ENCODE measurements around the gene GALM. TPM values are rescaled to one million over a fixed set of nuclear protein-coding genes. Genes with fewer than 3 reads are reported as not detected.

GALM gene
- total and polyA plus RNA-seq, 4 donors = 6.7 to 17.4 (median 7.9) TPM

GRCh38 chr2:38648107-38648761 is 17.7 kb upstream of the GALM start:
- Histone ChIP-seq H3K4me1 (ENCODE audit: control insufficient read depth, insufficient read depth, low read length) (no peaks in the 10 kb centered on the region), H3K27me3 (ENCODE audit: control insufficient read depth, insufficient read depth, low read length) (no peaks in the 10 kb centered on the region), H3K36me3 (ENCODE audit: control insufficient read depth, insufficient read depth, low read length) (no peaks in the 10 kb centered on the region), H3K27ac (ENCODE audit: low read depth, low read length) (no peak overlapping the region), H3K9me3 (ENCODE audit: control insufficient read depth, insufficient read depth, low read length) (no peaks in the 10 kb centered on the region), H3K4me3 (ENCODE audit: low read depth, low read length) (no peak overlapping the region)
- WGBS (ENCODE audit: insufficient coverage) = 92% methylated on average over 3 of the region's 7 CpGs
- DNase-seq (ENCODE audit: low read depth in 4 of 6, low spot score in 6 of 6) = no peak

- no peaks in the 10 kb centered on the region for H3K27me3 ChIP-seq (ENCODE audit: control insufficient read depth, insufficient read depth, low read length)
- no peak overlapping the region for H3K27ac ChIP-seq (ENCODE audit: low read depth, low read length)
- H3K9me3 ChIP-seq (ENCODE audit: control insufficient read depth, insufficient read depth, low read length) = no peaks in the 10 kb centered on the region
- 96% methylated on average over 7 of the region's 12 CpGs for WGBS (ENCODE audit: insufficient coverage)
- no peaks in the 10 kb centered on the region for H3K4me1 ChIP-seq (ENCODE audit: control insufficient read depth, insufficient read depth, low read length)
- no peaks in the 10 kb centered on the region for H3K36me3 ChIP-seq (ENCODE audit: control insufficient read depth, insufficient read depth, low read length)
- DNase-seq (ENCODE audit: low read depth in 4 of 6, low spot score in 6 of 6) = no peak
- H3K4me3 ChIP-seq (ENCODE audit: low read depth, low read length) = no peak overlapping the region
These were observed 16.7 kb upstream of the GALM start for GRCh38 chr2:38649176-38649728.

GRCh38 chr2:38650012-38650411 is 15.9 kb upstream of the GALM start:
- Histone ChIP-seq H3K4me3 (ENCODE audit: low read depth, low read length) (no peak overlapping the region), H3K9me3 (ENCODE audit: control insufficient read depth, insufficient read depth, low read length) (no peaks in the 10 kb centered on the region), H3K36me3 (ENCODE audit: control insufficient read depth, insufficient read depth, low read length) (no peaks in the 10 kb centered on the region), H3K4me1 (ENCODE audit: control insufficient read depth, insufficient read depth, low read length) (no peaks in the 10 kb centered on the region), H3K27ac (ENCODE audit: low read depth, low read length) (no peak overlapping the region), H3K27me3 (ENCODE audit: control insufficient read depth, insufficient read depth, low read length) (no peaks in the 10 kb centered on the region)
- WGBS (ENCODE audit: insufficient coverage) = 95% methylated on average over 6 of the region's 6 CpGs
- DNase-seq (ENCODE audit: low read depth in 4 of 6, low spot score in 6 of 6) = no peak

- no peak for DNase-seq (ENCODE audit: low read depth in 4 of 6, low spot score in 6 of 6)
- no peak overlapping the region for H3K27ac ChIP-seq (ENCODE audit: low read depth, low read length)
- no peaks in the 10 kb centered on the region for H3K36me3 ChIP-seq (ENCODE audit: control insufficient read depth, insufficient read depth, low read length)
- WGBS (ENCODE audit: insufficient coverage) = no CpG with 5 or more reads among the region's 2 CpGs
- no peaks in the 10 kb centered on the region for H3K9me3 ChIP-seq (ENCODE audit: control insufficient read depth, insufficient read depth, low read length)
- H3K4me3 ChIP-seq (ENCODE audit: low read depth, low read length) = no peak overlapping the region
- no peaks in the 10 kb centered on the region for H3K27me3 ChIP-seq (ENCODE audit: control insufficient read depth, insufficient read depth, low read length)
- H3K4me1 ChIP-seq (ENCODE audit: control insufficient read depth, insufficient read depth, low read length) = no peaks in the 10 kb centered on the region
These were observed 15.2 kb upstream of the GALM start for GRCh38 chr2:38650717-38651116.

GRCh38 chr2:38652431-38653273 is 13.3 kb upstream of the GALM start:
- Histone ChIP-seq H3K27ac (ENCODE audit: low read depth, low read length) (no peak overlapping the region), H3K36me3 (ENCODE audit: control insufficient read depth, insufficient read depth, low read length) (no peaks in the 10 kb centered on the region), H3K4me3 (ENCODE audit: low read depth, low read length) (no peak overlapping the region), H3K4me1 (ENCODE audit: control insufficient read depth, insufficient read depth, low read length) (no peaks in the 10 kb centered on the region), H3K9me3 (ENCODE audit: control insufficient read depth, insufficient read depth, low read length) (no peaks in the 10 kb centered on the region), H3K27me3 (ENCODE audit: control insufficient read depth, insufficient read depth, low read length) (no peaks in the 10 kb centered on the region)
- 100% methylated on average over 2 of the region's 6 CpGs for WGBS (ENCODE audit: insufficient coverage)
- DNase-seq (ENCODE audit: low read depth in 4 of 6, low spot score in 6 of 6) = no peak

GRCh38 chr2:38653380-38653714 is 12.6 kb upstream of the GALM start:
- H3K4me1 ChIP-seq (ENCODE audit: control insufficient read depth, insufficient read depth, low read length) = no peaks in the 10 kb centered on the region
- no peaks in the 10 kb centered on the region for H3K36me3 ChIP-seq (ENCODE audit: control insufficient read depth, insufficient read depth, low read length)
- DNase-seq (ENCODE audit: low read depth in 4 of 6, low spot score in 6 of 6) = no peak
- WGBS (ENCODE audit: insufficient coverage) = no CpG with 5 or more reads among the region's 2 CpGs
- H3K4me3 ChIP-seq (ENCODE audit: low read depth, low read length) = no peak overlapping the region
- no peak overlapping the region for H3K27ac ChIP-seq (ENCODE audit: low read depth, low read length)
- no peaks in the 10 kb centered on the region for H3K9me3 ChIP-seq (ENCODE audit: control insufficient read depth, insufficient read depth, low read length)
- H3K27me3 ChIP-seq (ENCODE audit: control insufficient read depth, insufficient read depth, low read length) = no peaks in the 10 kb centered on the region

- H3K36me3 ChIP-seq (ENCODE audit: control insufficient read depth, insufficient read depth, low read length) = no peaks in the 10 kb centered on the region
- 93% methylated on average over 6 of the region's 10 CpGs for WGBS (ENCODE audit: insufficient coverage)
- no peak overlapping the region for H3K4me3 ChIP-seq (ENCODE audit: low read depth, low read length)
- H3K27me3 ChIP-seq (ENCODE audit: control insufficient read depth, insufficient read depth, low read length) = no peaks in the 10 kb centered on the region
- H3K4me1 ChIP-seq (ENCODE audit: control insufficient read depth, insufficient read depth, low read length) = no peaks in the 10 kb centered on the region
- no peak overlapping the region for H3K27ac ChIP-seq (ENCODE audit: low read depth, low read length)
- no peaks in the 10 kb centered on the region for H3K9me3 ChIP-seq (ENCODE audit: control insufficient read depth, insufficient read depth, low read length)
- DNase-seq (ENCODE audit: low read depth in 4 of 6, low spot score in 6 of 6) = no peak
These were observed 12.0 kb upstream of the GALM start for GRCh38 chr2:38653715-38654527.

- Histone ChIP-seq H3K4me1 (ENCODE audit: control insufficient read depth, insufficient read depth, low read length) (no peaks in the 10 kb centered on the region), H3K4me3 (ENCODE audit: low read depth, low read length) (no peak overlapping the region), H3K27ac (ENCODE audit: low read depth, low read length) (no peak overlapping the region), H3K36me3 (ENCODE audit: control insufficient read depth, insufficient read depth, low read length) (no peaks in the 10 kb centered on the region), H3K27me3 (ENCODE audit: control insufficient read depth, insufficient read depth, low read length) (no peaks in the 10 kb centered on the region), H3K9me3 (ENCODE audit: control insufficient read depth, insufficient read depth, low read length) (no peaks in the 10 kb centered on the region)
- WGBS (ENCODE audit: insufficient coverage) = 67% methylated on average over 8 of the region's 13 CpGs
- no peak for DNase-seq (ENCODE audit: low read depth in 4 of 6, low spot score in 6 of 6)
These were observed 11.2 kb upstream of the GALM start for GRCh38 chr2:38654528-38655381.

- Histone ChIP-seq H3K27me3 (ENCODE audit: control insufficient read depth, insufficient read depth, low read length) (no peaks in the 10 kb centered on the region), H3K27ac (ENCODE audit: low read depth, low read length) (no peak overlapping the region), H3K9me3 (ENCODE audit: control insufficient read depth, insufficient read depth, low read length) (no peaks in the 10 kb centered on the region), H3K4me3 (ENCODE audit: low read depth, low read length) (no peak overlapping the region), H3K4me1 (ENCODE audit: control insufficient read depth, insufficient read depth, low read length) (no peaks in the 10 kb centered on the region), H3K36me3 (ENCODE audit: control insufficient read depth, insufficient read depth, low read length) (no peaks in the 10 kb centered on the region)
- DNase-seq (ENCODE audit: low read depth in 4 of 6, low spot score in 6 of 6) = no peak
- 86% methylated on average over 1 of the region's 1 CpG for WGBS (ENCODE audit: insufficient coverage)
These were observed 10.5 kb upstream of the GALM start for GRCh38 chr2:38655441-38655840.

Measured in spinal cord (tissue), 10 donors.